Ascending aorta (tissue), 2 donors: Measurements from ENCODE around the gene NRXN2. TPM values are rescaled to one million over a fixed set of nuclear protein-coding genes. Genes with fewer than 3 reads are reported as not detected.

Experiments
- DNase-seq, 2 donors: peaks; one replicate each; pipeline ENCODE4 v3.0.0-alpha.2; 2019; ENCODE audit warnings: low spot score in 2 of 2
- H3K27ac ChIP-seq, 2 donors: fragments of 200-600 bp; sonication (generic); one replicate each; pipeline ENCODE4 v1.5.1; 2016 to 2017; ENCODE audit warnings: mild to moderate bottlenecking in 1 of 2
- H3K27me3 ChIP-seq: fragments of 200-600 bp; sonication (generic); one replicate; pipeline ENCODE4 v1.5.1; 2017
- H3K36me3 ChIP-seq, 2 donors: fragments of 200-600 bp; sonication (generic); one replicate each; pipeline ENCODE4 v1.5.1; 2016
- H3K4me1 ChIP-seq, 2 donors: fragments of 200-600 bp; sonication (generic); one replicate each; pipeline ENCODE4 v1.5.1; 2016 to 2017; ENCODE audit warnings: mild to moderate bottlenecking in 1 of 2
- H3K4me3 ChIP-seq, 2 donors: fragments of 200-600 bp; sonication (generic); one replicate each; pipeline ENCODE4 v1.5.1; 2016 to 2017; ENCODE audit warnings: mild to moderate bottlenecking in 1 of 2
- H3K9me3 ChIP-seq, 2 donors: fragments of 200-600 bp; sonication (generic); one replicate each; pipeline ENCODE4 v1.5.1; 2016
- CTCF ChIP-seq, 3 experiments: fragments of 200-600 bp in 2 of 3; fragments of 450-650 bp in 1 of 3; sonication (generic) in 2 of 3; IDR thresholded peaks; one replicate each; pipeline ENCODE4 v1.5.1; 2016 to 2019; ENCODE audit warnings: antibody characterized with exemption in 3 of 3, mild to moderate bottlenecking in 1 of 3, moderate library complexity in 1 of 3
- intact Hi-C: fragments of 100-400 bp; cut with DNase I; formaldehyde crosslinking; loops from one replicate; pipeline ENCODE4 v1.15.1; 2023
- total RNA-seq: library from RNA; depleted of rRNA; stranded (reverse); fragments of >200 nt; gene quantifications from one replicate; pipeline ENCODE4 v1.1.0, GENCODE V29; 2016

NRXN2 gene
- total RNA-seq, 1 donor from 2014 or later = 26.0 TPM

- no peak for TF ChIP-seq CTCF (IDR thresholded peaks at IDR 0.05)
- Histone ChIP-seq H3K9me3 (no peaks in the 10 kb centered on the region), H3K36me3 (peaks cover 25 to 50% of the 10 kb centered on the region in 2 donors), H3K4me1 (no peaks in the 10 kb centered on the region), H3K4me3 (no peak overlapping the region), H3K27me3 (no peaks in the 10 kb centered on the region), H3K27ac (no peak overlapping the region)
- intact Hi-C loops = no loop called here
- DNase-seq = no peak
Observed at GRCh38 chr11:64619196-64619595, 103.8 kb downstream of the NRXN2 start.

- no peaks in the 10 kb centered on the region for H3K9me3 ChIP-seq
- TF ChIP-seq CTCF (IDR thresholded peaks at IDR 0.05) = no peak
- no peaks in the 10 kb centered on the region for H3K27me3 ChIP-seq
- no peaks in the 10 kb centered on the region for H3K4me1 ChIP-seq
- no peak overlapping the region for H3K27ac ChIP-seq
- peaks cover 18 to 41% of the 10 kb centered on the region in 2 donors for H3K36me3 ChIP-seq
- intact Hi-C loops = no loop called here
- no peak for DNase-seq
- no peak overlapping the region for H3K4me3 ChIP-seq
Observed at GRCh38 chr11:64616817-64617216, 106.2 kb downstream of the NRXN2 start.

- Histone ChIP-seq H3K9me3 (no peaks in the 10 kb centered on the region), H3K27me3 (no peaks in the 10 kb centered on the region), H3K4me1 (no peaks in the 10 kb centered on the region), H3K36me3 (peaks cover 17 to 40% of the 10 kb centered on the region in 2 donors), H3K4me3 (no peak overlapping the region), H3K27ac (no peak overlapping the region)
- intact Hi-C loops = no loop called here
- no peak for DNase-seq
- no peak for TF ChIP-seq CTCF (IDR thresholded peaks at IDR 0.05)
Observed at GRCh38 chr11:64614917-64615316, 108.1 kb downstream of the NRXN2 start.

- Histone ChIP-seq H3K27me3 (no peaks in the 10 kb centered on the region), H3K36me3 (peaks cover 17 to 40% of the 10 kb centered on the region in 2 donors), H3K27ac (no peak overlapping the region), H3K9me3 (no peaks in the 10 kb centered on the region), H3K4me1 (peaks cover under 1 to 1% of the 10 kb centered on the region in 2 donors), H3K4me3 (no peak overlapping the region)
- DNase-seq = no peak
- TF ChIP-seq CTCF (IDR thresholded peaks at IDR 0.05) = no peak
- intact Hi-C loops = no loop called here
Observed at GRCh38 chr11:64613648-64614047, 109.3 kb downstream of the NRXN2 start.

- H3K9me3 ChIP-seq = no peaks in the 10 kb centered on the region
- no peaks in the 10 kb centered on the region for H3K27me3 ChIP-seq
- H3K4me1 ChIP-seq = peaks cover 2 to 6% of the 10 kb centered on the region in 2 donors
- DNase-seq = no peak
- H3K4me3 ChIP-seq = no peak overlapping the region
- no peak for TF ChIP-seq CTCF (IDR thresholded peaks at IDR 0.05)
- H3K36me3 ChIP-seq = peaks cover 9 to 28% of the 10 kb centered on the region in 2 donors
- H3K27ac ChIP-seq = no peak overlapping the region
- intact Hi-C loops = no loop called here
Observed at GRCh38 chr11:64611869-64612646, 110.9 kb downstream of the NRXN2 start.
